Measurements from ENCODE around the gene FOXP1. TPM values are rescaled to one million over a fixed set of nuclear protein-coding genes. Genes with fewer than 3 reads are reported as not detected.
A peak's percentile ranks its signal among the peaks of the same experiment; 100 is the strongest.

Gene FOXP1
- total and polyA plus RNA-seq, 9 of the 15 experiments (the other 6 are each of a cell fraction or from before 2014, with no cell fraction given) = 7.7 to 34.5 (median 13.7) TPM

DNA sequence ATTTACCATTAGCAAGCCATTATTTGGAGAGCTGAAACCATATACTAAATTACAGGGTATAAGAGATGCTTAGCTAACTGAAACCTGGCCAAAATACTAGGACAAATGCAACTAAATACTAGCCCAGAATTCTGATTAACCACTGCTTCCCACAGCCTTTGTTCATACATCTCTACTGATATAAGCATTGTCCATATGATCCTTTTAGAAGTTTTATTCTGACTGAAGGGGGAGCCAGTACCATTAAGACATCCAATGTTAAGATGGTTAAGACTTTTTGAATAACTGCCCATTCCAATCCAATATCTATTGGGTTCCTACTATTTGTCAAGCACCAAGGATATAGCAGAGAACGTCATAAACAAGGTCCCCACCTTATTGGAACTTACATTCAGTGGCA lies 421.3 kb downstream of the FOXP1 start (continued):
- TF ChIP-seq, protein P1, sequence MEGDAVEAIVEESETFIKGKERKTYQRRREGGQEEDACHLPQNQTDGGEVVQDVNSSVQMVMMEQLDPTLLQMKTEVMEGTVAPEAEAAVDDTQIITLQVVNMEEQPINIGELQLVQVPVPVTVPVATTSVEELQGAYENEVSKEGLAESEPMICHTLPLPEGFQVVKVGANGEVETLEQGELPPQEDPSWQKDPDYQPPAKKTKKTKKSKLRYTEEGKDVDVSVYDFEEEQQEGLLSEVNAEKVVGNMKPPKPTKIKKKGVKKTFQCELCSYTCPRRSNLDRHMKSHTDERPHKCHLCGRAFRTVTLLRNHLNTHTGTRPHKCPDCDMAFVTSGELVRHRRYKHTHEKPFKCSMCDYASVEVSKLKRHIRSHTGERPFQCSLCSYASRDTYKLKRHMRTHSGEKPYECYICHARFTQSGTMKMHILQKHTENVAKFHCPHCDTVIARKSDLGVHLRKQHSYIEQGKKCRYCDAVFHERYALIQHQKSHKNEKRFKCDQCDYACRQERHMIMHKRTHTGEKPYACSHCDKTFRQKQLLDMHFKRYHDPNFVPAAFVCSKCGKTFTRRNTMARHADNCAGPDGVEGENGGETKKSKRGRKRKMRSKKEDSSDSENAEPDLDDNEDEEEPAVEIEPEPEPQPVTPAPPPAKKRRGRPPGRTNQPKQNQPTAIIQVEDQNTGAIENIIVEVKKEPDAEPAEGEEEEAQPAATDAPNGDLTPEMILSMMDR (IDR thresholded peaks at IDR 0.05 in 2 of 3, conservative IDR thresholded peaks at IDR 0.05 in 1 of 3; ENCODE audit: insufficient read depth in 2 of 3, low read depth in 1 of 3, low read length in 3 of 3) = peak in 1 of 3 experiments; percentile 18; a peak in 2 of 6 replicates

DNA sequence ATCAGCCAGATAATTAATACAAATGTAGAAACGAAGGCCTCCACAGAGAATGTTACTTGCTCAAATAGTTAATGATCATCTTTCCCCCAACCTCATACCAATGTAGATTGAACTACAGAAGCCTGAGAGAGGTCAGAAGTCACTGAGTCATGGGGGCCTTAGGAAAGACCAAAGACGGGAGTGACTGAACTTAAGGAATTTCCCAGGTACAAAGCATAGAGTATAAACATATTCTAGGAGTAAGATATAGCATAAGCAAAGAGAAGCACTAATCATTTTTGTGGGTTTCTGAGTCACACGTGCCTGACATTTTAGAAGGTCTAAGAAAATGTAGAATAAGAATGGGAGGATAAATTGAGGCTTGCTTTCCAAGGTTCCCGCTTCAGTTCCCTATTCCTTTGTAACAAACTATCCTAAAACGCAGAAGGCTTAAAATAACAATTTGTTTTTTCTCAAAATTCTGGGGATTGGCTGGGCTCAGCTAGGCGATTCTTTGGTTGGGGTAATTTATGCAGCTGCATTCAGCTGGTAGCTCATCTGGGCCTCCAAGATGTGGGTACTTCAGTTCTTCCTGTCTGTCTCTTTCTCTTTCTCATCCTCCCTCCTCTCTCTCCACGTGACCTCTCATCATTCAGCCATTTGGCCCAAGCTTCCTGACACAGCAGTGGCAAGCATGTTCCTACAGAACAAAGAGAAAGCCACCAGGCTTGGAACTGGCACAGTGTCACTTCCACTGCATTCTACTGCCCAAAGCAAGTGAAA lies 422.6 kb downstream of the FOXP1 start:
- ATAC-seq = no peak

More for the DNA sequence above, 422.6 kb downstream of the FOXP1 start:
- H4K20me1 ChIP-seq (replicated peaks; ENCODE audit: control insufficient read depth, insufficient read depth, low read length) = no peaks in the 10 kb centered on the region
- ChIA-PET POLR2A (interaction anchor here (1.2 kb wide), 1 partner anchor 8 kb away, joined by 4 read pairs; no protein-coding TSS in a partner anchor), CTCF (ENCODE audit: low intra/inter-chr PET ratio) (no interaction called here)
- H3K27me3 ChIP-seq (ENCODE audit: control insufficient read depth in 2 of 2, insufficient read depth in 2 of 2, low read length in 2 of 2) = no peaks in the 10 kb centered on the region
- no TSS peak for BruUV-seq (replicated peaks)
- in situ Hi-C loops (cut with MboI) = no loop called here
- H3K27ac ChIP-seq (ENCODE audit: extremely low read depth, low read depth, low read length) = no peak overlapping the region
- TF ChIP-seq, protein P2, sequence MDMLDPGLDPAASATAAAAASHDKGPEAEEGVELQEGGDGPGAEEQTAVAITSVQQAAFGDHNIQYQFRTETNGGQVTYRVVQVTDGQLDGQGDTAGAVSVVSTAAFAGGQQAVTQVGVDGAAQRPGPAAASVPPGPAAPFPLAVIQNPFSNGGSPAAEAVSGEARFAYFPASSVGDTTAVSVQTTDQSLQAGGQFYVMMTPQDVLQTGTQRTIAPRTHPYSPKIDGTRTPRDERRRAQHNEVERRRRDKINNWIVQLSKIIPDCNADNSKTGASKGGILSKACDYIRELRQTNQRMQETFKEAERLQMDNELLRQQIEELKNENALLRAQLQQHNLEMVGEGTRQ (CRISPR knock-in tag; IDR thresholded peaks at IDR 0.05) = peak; percentile 68
- no peak for TF ChIP-seq ZNF175 (CRISPR knock-in tag; IDR thresholded peaks at IDR 0.05; ENCODE audit: low read depth)
- no peak overlapping the region for H3K4me2 ChIP-seq (ENCODE audit: insufficient read depth, low read length)
- H3K36me3 ChIP-seq (ENCODE audit: control insufficient read depth, insufficient read depth, low read length) = no peaks in the 10 kb centered on the region
- H3K4me1 ChIP-seq (replicated peaks in 1 of 2; ENCODE audit: control insufficient read depth in 2 of 2, insufficient read depth in 2 of 2, low read length in 2 of 2) = no peaks in the 10 kb centered on the region; a peak in 2 of 5 replicates
- no peaks in the 10 kb centered on the region for H3K79me2 ChIP-seq (ENCODE audit: control insufficient read depth, insufficient read depth, low read length)
- DNase-seq (ENCODE audit: extremely low read depth in 1 of 4, low spot score in 3 of 4) = no peak
- no peaks in the 10 kb centered on the region for H3K9me3 ChIP-seq (replicated peaks; ENCODE audit: control insufficient read depth, insufficient read depth, low read depth, low read length)
- no peaks in the 10 kb centered on the region for H3K9me1 ChIP-seq (ENCODE audit: control insufficient read depth, insufficient read depth, low read length)
- no peak overlapping the region for H2AFZ ChIP-seq (ENCODE audit: low read depth, low read length)
- H3K9ac ChIP-seq (ENCODE audit: insufficient read depth in 1 of 2, low read depth in 2 of 2, low read length in 2 of 2) = no peak overlapping the region
- H3K4me3 ChIP-seq = no peak overlapping the region
- WGBS (ENCODE audit: insufficient coverage, low coverage, missing lambda C conversion rate) = 37% methylated on average over 7 of the region's 7 CpGs
- no peak for FAIRE-seq
- intact Hi-C loops (cut with micrococcal nuclease) = no loop called here
